Right lobe of liver (tissue), 6 donors: ENCODE results near the gene RIBC2. TPM values are rescaled to one million over a fixed set of nuclear protein-coding genes. Genes with fewer than 3 reads are reported as not detected.

Experiments
- ATAC-seq, 4 donors: fragments of 200-7000 bp; cut with Tn5 transposase; one replicate each; pipeline ENCODE4 v1.9.1; 2020; ENCODE audit warnings: mild to moderate bottlenecking in 4 of 4, moderate library complexity in 4 of 4
- DNase-seq, 3 donors: peaks; one replicate each; pipeline ENCODE4 v3.0.0-alpha.2; 2020
- H3K27ac ChIP-seq, 3 donors: fragments of 200-600 bp; one replicate each; pipeline ENCODE4 v1.8.0; 2022
- H3K27me3 ChIP-seq, 2 donors: fragments of 200-600 bp; one replicate each; pipeline ENCODE4 v1.8.0; 2022
- H3K36me3 ChIP-seq, 4 donors: fragments of 200-600 bp; sonication (generic) in 1 of 4; one replicate each; pipeline versions ENCODE4 v1.5.1 to v1.8.0; 2017 to 2022; ENCODE audit warnings: control low read depth in 1 of 4
- H3K4me1 ChIP-seq, 4 donors: fragments of 200-600 bp; sonication (generic) in 1 of 4; one replicate each; pipeline versions ENCODE4 v1.5.1 to v1.8.0; 2017 to 2022; ENCODE audit warnings: control low read depth in 1 of 4
- H3K4me3 ChIP-seq, 3 donors: fragments of 200-600 bp; one replicate each; pipeline ENCODE4 v1.8.0; 2022
- H3K9me3 ChIP-seq, 4 donors: fragments of 200-600 bp; sonication (generic) in 1 of 4; one replicate each; pipeline versions ENCODE4 v1.5.1 to v1.8.0; 2017 to 2022; ENCODE audit warnings: control low read depth in 1 of 4
- CTCF ChIP-seq, 4 donors: fragments of 200-600 bp in 3 of 4; fragments of 450-650 bp in 1 of 4; IDR thresholded peaks; one replicate each; pipeline versions ENCODE4 v1.5.1 to v1.8.0; 2016 to 2022; ENCODE audit warnings: antibody characterized with exemption in 4 of 4, mild to moderate bottlenecking in 2 of 4
- POLR2A ChIP-seq: fragments of 450-650 bp; IDR thresholded peaks from one replicate; pipeline ENCODE4 v1.6.1; 2017; ENCODE audit warnings: antibody characterized with exemption, mild to moderate bottlenecking
- WGBS: methylation state at CpG from one replicate; pipeline ENCODE4 v1.1.6; 2018; ENCODE audit warnings: low coverage, low lambda C conversion rate; ENCODE audit not compliant: insufficient coverage; ENCODE audit errors: missing lambda C conversion rate; 5-methylcytosine and 5-hydroxymethylcytosine counted together
- intact Hi-C, 2 donors: fragments of 100-400 bp; cut with DNase I; formaldehyde crosslinking; loops; one replicate each; pipeline versions ENCODE4 v1.11.2 to v1.14.1; 2022
- total RNA-seq, 6 experiments: library from RNA; depleted of rRNA in 2 of 6; stranded (reverse); fragments of >200 nt in 2 of 6; fragmentation: NEBNext Ultra II Directional in 3 of 6; extraction: Animal tissue kit (Norgen Biotek cat#: 25700) in 3 of 6; gene quantifications; one replicate each; pipeline versions ENCODE4 v1.1.0 to v1.2.4, GENCODE V29; 2016 to 2023
- donor health status: DM: no; HTN: yes; CAD: no.
- donor health status: DM: no; HTN: no; CAD: no.
- donor health status: DM: no; HTN: no; CAD: no.
- donor health status: DM: no; HTN: yes; CAD: no.
- donor health status: DM: no; HTN: yes; CAD: no.

The RIBC2 gene
- total RNA-seq, 6 experiments from 2014 or later = 0.18 to 0.87 TPM; not detected in 4

- Histone ChIP-seq H3K27me3 (no peaks in the 10 kb centered on the region), H3K36me3 (no peaks in the 10 kb centered on the region), H3K9me3 (no peaks in the 10 kb centered on the region), H3K4me1 (no peaks in the 10 kb centered on the region), H3K4me3 (no peak overlapping the region), H3K27ac (no peak overlapping the region)
- DNase-seq (no peak), ATAC-seq (no peak)
- WGBS = 63% methylated on average over 11 of the region's 14 CpGs
- intact Hi-C loops = no loop called here
- TF ChIP-seq CTCF (IDR thresholded peaks at IDR 0.05) (no peak), POLR2A (no peak)
Observed at GRCh38 chr22:45455212-45455611, 41.7 kb downstream of the RIBC2 start.

DNA sequence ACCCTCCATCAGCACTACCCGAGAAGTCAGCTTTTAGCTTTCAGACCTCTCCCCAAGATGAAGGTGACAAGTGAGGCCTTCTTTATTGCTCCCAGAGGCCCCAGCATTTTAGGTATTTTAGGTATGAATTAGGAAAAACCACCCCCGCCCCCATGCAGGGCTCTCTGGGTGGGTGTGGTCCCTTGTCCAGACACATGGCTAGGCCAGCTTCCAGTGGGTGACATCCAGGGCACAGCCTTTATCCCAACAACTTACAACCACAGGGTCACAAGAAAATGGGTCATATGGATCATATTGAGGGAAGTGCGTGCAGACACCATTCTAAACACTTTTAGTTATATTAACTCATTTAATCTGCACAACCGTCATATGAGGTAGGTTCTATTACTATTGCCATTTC, 42.1 kb downstream of the RIBC2 start:
- intact Hi-C loops = no loop called here
- WGBS = 90% methylated on average over 3 of the region's 4 CpGs
- H3K4me1 ChIP-seq = no peaks in the 10 kb centered on the region
- no peaks in the 10 kb centered on the region for H3K27me3 ChIP-seq
- ATAC-seq (no peak), DNase-seq (no peak)
- no peaks in the 10 kb centered on the region for H3K9me3 ChIP-seq
- H3K36me3 ChIP-seq = no peaks in the 10 kb centered on the region
- H3K27ac ChIP-seq = no peak overlapping the region
- no peak overlapping the region for H3K4me3 ChIP-seq
- TF ChIP-seq CTCF (IDR thresholded peaks at IDR 0.05) = no peak
- TF ChIP-seq POLR2A = no peak

DNA sequence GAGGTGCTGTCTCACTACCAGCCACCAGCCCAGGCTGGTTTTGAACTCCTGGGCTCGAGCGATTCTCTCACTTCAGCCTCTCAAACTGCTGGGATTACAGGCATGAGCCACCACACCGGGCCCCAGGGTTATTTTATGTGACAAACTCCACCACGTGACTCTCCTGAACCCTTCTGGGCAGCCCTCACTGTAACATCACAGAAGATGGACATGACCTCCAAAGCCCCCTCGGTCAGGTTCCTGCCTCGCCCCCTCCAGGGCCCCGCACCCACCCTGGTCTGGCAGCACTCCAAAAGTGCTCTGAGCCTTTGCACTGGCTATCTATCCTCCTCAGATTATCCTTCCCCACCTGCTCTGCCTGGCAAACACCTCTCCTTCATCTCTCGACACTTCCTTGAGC, 43.3 kb downstream of the RIBC2 start:
- Histone ChIP-seq H3K27ac (no peak overlapping the region), H3K4me3 (no peak overlapping the region), H3K36me3 (no peaks in the 10 kb centered on the region), H3K9me3 (no peaks in the 10 kb centered on the region), H3K27me3 (no peaks in the 10 kb centered on the region), H3K4me1 (no peaks in the 10 kb centered on the region)
- ATAC-seq (no peak), DNase-seq (no peak)
- 80% methylated on average over 8 of the region's 8 CpGs for WGBS
- intact Hi-C loops = no loop called here
- TF ChIP-seq POLR2A = no peak
- TF ChIP-seq CTCF (IDR thresholded peaks at IDR 0.05) = no peak

- H3K27ac ChIP-seq = no peak overlapping the region
Observed at GRCh38 chr22:45458532-45458931, 45.0 kb downstream of the RIBC2 start.

More at GRCh38 chr22:45458532-45458931, 45.0 kb downstream of the RIBC2 start:
- Histone ChIP-seq H3K27me3 (no peaks in the 10 kb centered on the region), H3K4me1 (no peaks in the 10 kb centered on the region), H3K9me3 (no peaks in the 10 kb centered on the region), H3K4me3 (no peak overlapping the region), H3K36me3 (no peaks in the 10 kb centered on the region)
- DNase-seq = no peak
- WGBS = 93% methylated on average over 6 of the region's 13 CpGs
- no peak for TF ChIP-seq CTCF (IDR thresholded peaks at IDR 0.05)
- no peak for TF ChIP-seq POLR2A
- intact Hi-C loops = no loop called here
- ATAC-seq = no peak
